HS-27A (cell line): ENCODE data around the gene PCMT1.
A peak's percentile ranks its signal among the peaks of the same experiment; 100 is the strongest.
"Not testable (repeated sequence)": the region's sequence is repeated elsewhere in the genome, so short reads cannot be mapped to it uniquely, and the experiment has no call there.

Source experiments
- DNase-seq: peaks from one replicate; pipeline ENCODE4 v3.0.0-alpha.2; 2012; ENCODE audit warnings: low read depth, missing footprints

Gene PCMT1

DNA sequence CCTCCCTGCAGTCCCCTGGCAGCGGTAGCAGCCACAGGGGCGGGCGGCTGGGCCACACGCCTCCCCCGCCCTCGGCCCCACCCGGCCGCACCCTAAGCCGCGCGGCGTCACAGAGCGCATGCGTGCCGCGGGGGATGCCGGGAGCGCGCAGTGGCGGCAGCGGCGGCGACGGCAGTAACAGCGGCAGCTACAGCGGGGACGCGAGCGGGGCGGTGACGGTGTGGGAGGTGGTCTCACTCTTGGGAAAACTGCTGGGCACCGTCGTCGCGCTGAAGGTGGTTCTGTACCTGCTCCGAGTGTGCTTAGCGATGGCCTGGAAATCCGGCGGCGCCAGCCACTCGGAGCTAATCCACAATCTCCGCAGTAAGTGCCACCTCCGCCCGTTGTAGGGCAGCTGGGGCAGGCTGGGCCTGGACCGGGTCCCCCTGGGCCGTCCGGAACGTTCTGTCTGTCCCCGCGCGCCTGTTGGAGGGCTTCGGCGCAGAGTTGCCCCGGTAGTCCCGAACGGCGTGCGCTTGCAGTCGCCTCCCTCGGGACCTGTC, at the start of gene PCMT1:
TSS of gene PCMT1 (plus strand) at position 148 of the 542 bp plus-strand sequence. CDS start at position 309, 161 bp downstream.
- DNase-seq = peak; percentile 39

DNA sequence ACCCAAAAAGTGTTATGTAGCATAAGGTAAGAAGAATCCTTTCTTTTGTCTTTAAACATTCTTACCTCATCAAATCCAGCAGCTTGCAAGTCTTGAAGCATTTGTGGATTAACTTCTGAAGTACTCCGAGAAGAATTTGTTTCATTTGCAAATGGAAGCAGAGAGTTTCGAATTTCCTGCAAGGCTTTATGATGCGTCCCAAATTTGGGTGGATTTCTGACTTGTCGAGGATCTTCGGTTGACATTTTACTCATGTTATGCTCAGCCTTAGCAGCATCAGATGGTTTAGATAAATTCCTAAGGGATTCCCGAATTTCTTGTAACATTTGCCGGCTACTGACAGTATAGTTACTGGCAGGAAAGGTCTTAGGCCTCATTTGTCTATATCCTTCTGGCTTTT, 47.8 kb upstream of the PCMT1 start:
- DNase-seq = no peak

DNA sequence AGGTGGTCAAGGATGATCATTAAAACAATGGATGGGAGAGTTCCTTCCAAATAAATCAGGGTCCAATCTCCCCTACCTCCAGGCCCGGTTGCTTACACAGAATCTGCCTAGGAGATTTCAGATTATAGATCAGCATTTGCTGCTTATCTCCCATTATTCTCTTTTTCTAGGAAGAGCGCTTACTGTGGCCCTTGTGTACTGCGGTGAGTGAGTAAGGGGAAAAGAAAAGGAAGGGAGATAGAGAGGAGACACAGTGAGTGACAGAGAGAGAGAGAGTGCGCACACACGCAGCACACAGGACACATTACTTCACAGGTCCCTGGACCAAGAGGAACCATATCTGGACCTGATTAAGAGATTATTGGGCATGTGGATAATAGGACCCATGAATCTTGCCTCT, 37.8 kb upstream of the PCMT1 start:
- no peak for DNase-seq

DNA sequence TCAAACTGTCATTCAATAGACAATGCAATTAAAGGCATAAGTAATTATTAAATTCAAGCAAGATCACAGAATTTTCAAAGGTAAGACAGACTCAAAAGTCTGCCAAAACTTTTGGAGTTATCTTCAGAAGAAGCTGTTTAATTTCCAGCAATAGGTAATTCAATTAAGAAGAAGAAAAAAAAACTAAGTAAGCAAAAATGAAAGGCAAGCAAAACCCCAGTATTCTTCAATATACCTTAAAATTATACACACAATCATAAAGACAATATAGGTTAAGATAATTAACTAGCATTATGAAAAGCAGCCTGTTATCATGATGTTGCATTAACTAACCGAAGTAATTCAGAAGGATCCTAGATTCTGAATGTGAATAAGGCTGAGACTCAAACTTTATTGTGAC, 35.1 kb upstream of the PCMT1 start:
- DNase-seq = no peak

GRCh38 chr6:149716181-149716963, 33.2 kb upstream of the PCMT1 start:
- no peak for DNase-seq

DNA sequence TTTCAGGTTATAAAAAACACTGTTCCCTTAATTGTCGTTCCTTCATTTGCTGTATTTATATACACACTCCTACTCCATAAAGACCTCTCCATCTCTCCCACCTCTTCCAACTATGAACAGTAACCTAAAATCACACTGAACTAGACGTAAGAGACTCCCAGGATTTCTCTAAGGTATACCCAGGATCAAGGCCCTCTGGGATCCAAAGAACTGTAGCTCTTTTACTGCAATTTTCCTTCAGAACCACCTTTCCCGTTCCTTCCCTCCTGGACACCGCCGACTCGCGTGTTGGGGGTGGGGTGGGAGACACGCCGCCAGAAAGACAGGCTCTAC, 32.3 kb upstream of the PCMT1 start:
- no peak for DNase-seq

GRCh38 chr6:149717588-149718458, 31.7 kb upstream of the PCMT1 start, which contains the start of gene LATS1:
TSS of gene LATS1 (minus strand) at chr6:149718101. CDS start at chr6:149702126, 15,975 bp downstream.
- DNase-seq = peak; percentile 77

- no peak for DNase-seq
Observed at GRCh38 chr6:149719531-149719930, 30.0 kb upstream of the PCMT1 start.

- no peak for DNase-seq
Observed at GRCh38 chr6:149723262-149723661, 26.3 kb upstream of the PCMT1 start.

DNA sequence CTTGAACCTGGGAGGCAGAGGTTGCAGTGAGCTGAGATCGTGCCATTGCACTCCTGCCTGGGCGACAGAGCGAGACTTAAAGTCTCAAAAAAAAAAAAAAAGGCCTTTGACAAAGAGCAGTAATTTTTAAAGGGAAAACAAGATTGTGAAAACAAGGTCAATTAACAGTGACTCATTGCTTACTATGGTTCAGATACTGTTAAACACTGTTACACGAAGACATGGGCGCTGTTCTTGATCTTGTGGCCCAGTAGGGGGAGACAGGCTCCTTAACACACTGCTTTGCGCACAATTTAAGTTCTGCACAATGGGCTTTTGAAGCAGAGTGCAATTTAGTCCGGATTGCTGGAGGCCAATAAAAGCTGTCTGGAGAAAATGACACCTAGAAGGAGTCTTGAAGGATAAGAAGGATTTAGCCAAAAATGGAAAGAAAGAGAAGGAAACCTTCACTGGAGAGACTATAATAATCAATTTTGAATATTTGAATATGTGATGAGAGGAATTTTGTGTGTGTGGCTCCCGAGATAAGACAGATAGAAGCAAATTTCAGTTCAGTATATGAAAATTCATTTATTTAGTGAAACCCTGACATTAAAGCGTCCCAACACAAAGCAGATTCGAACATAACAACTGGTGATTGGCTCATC, 25.6 kb upstream of the PCMT1 start:
- no peak for DNase-seq

- no peak for DNase-seq
Observed at GRCh38 chr6:149725785-149726184, 23.8 kb upstream of the PCMT1 start.

DNA sequence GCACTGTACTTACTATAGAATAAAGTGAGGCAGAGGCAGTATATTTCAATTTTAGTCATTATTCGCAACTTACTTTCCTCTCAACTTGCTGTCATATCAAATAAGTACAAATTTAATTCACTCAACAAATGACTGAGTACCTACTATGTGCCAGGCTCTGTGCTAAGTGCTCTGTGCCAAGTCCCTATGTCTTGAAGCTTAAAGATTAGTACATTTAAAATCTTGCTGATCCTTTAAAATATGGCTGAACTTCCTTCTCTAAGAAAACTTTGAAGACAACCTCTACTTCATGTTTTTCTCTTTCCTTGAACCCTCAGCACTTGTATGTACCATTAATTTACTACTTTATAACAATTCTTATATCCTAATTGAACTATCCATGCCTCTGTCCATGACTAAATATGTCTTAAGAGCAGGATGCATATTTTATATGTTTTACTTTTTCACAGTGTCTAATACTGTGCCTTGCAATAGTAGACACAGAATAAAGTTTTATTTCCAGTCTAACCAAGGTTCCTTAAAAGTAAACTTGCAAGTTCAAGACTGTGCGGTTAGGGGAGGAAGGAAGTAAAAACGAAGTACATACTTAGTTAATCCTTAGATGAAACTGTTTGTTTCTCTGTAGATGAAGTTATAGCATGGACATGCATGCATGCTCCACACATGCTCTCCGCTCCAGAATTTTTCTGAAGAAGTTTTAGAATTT, 21.6 kb upstream of the PCMT1 start:
- no peak for DNase-seq

GRCh38 chr6:149728499-149729234, 20.9 kb upstream of the PCMT1 start:
- DNase-seq = no peak

DNA sequence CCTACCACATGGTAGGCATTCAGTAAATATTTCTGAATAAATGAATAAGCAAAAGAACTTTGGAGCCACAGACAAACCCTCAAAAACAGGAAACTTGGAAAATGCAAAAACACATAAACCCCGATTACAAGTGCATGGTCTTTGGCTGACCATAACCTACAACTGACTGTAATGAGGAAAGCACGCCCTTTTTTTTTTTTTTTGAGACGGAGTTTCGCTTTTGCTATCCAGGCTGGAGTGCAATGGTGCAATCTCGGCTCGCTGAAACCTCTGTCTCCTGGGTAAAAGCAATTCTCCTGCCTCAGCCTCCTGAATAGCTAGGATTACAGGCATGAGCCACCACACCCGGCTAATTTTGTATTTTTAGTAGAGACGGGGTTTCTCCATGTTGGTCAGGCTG, 19.7 kb upstream of the PCMT1 start:
- DNase-seq = no peak

DNA sequence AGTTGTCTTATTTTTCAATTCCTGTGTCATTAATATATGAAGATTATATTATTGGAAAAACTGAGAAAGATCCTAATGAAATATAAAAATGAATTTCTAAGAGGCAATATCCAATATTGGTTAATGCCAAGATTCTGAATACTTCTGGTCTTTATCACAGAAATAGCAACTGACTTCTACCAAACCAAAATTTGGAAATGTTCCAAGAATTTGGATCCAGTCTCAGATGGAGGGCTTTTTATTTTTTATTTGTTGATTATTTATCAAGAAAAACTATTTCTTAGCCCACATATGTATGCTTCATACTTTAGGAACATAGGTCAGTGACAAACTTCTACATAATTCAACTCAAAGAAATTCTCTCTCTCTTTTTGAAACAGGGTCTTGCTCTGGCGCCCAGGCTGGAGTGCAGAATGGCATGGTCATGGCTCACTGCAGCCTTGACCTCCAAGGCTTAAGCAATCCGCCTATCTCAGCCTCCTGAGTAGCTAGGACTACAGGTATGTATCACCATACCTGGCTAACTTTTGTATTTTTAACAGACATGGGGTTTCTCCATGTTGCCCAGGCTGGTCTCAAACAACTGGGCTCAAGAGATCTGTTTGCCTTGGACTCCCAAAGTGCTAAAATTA, 16.3 kb upstream of the PCMT1 start:
- DNase-seq = no peak

DNA sequence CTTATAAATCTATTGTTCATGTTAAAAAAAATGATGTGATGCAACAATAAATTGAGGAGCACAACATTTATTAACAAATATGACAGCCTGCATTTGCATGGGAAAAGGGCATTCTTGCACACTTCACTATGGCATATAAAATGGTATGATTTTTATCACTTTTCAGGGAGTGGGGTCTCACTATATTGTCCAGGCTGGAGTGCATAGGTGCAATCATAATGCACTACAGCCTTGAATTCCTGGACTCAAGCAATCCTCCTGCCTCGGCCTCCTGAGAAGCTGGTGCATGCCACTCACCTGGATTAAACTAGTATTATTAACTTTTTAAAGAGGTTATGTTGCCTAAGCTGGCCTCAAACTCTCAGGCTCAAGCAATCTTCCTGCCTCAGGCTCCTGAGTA, 14.6 kb upstream of the PCMT1 start:
- no peak for DNase-seq

DNA sequence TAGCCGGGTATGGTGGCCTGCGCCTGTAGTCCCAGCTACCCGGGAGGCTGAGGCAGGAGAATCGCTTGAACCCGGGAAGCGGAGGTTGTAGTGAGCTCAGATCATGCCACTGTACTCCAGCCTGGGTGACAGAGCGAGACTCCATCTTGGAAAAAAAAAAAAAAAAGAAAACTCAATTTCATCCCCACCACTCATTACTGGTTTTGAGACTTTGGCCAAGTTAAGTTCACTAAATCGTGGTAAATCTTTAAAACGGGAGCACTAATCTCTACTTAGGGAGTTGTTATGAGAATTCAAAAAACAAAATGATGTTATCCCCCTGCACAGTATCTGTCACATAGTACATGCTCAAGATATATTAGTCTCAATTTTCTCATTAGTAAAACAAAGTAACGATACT, 4.3 kb upstream of the PCMT1 start:
- DNase-seq = not testable (repeated sequence)

DNA sequence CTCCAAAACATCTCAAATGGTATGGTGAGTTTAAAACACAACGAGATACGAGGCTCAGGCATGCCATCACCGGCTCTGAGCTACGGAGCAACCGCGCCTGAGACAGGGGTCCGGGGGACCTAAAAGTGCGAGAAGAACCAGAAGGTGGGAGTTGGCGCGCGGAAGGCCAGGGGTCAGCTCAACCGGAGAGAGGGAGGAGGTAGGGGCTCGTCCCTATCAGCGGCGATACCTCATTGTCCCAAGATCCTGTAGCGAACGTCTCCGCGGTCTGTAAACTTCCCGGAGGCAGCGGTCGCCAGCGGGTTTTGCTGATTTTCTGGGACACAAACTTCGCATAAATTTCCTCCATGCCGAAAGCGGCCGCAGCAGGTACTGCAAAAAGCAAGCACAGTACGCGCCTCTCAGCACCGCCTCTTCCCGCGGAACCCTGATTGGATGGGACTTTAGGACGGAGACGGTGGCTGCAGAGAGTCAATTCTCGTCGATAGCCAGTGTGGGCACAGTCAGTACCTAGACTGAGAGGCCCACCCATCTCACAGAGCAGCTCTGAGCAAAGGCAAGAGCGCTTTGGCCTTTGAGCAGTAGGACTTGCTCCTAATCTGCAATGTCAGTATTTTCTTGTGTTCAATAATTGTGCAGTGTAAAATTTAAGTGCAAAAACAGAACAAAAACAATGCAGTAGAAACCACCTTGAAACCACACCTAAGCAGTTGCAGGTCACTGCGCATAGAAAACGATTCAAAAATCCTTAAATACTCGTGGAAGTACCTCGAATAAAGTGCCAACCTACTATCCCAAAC, 3.2 kb upstream of the PCMT1 start, which contains the start of gene NUP43:
TSS of gene NUP43 (minus strand) at position 383 of the 800 bp plus-strand sequence. CDS start at position 349, 34 bp downstream.
- DNase-seq = peak; percentile 90

DNA sequence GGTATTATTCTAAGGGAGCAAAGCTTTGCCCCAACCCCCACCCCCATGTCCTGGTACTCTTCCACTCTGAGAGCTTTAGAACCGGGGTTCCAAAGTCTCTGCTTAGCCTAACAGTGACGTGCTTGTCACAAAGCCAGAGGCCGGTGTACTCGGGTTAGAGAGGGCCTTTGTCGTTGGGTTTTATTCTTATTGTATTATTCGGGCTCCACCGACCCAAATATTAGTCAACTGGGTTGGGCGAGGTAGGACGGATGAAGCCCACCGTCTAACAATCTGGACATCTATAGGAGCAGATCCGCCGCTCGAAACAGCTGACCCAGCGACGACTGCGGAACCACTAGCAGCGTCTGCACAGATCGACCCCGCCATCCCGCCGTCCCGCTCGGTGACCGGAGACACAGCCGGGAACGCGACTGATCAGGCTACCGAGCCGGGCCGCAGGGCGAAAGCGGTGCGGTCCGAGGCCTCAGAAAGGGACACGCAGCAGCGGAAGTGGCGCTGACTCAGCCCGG, 403 bp upstream of the PCMT1 start:
- not testable (repeated sequence) for DNase-seq
